Measurements from ENCODE around the gene NFYB. TPM values are rescaled to one million over a fixed set of nuclear protein-coding genes. Genes with fewer than 3 reads are reported as not detected.

The NFYB gene
- total RNA-seq, 1 experiment from 2014 or later, result 28.1 TPM

DNA sequence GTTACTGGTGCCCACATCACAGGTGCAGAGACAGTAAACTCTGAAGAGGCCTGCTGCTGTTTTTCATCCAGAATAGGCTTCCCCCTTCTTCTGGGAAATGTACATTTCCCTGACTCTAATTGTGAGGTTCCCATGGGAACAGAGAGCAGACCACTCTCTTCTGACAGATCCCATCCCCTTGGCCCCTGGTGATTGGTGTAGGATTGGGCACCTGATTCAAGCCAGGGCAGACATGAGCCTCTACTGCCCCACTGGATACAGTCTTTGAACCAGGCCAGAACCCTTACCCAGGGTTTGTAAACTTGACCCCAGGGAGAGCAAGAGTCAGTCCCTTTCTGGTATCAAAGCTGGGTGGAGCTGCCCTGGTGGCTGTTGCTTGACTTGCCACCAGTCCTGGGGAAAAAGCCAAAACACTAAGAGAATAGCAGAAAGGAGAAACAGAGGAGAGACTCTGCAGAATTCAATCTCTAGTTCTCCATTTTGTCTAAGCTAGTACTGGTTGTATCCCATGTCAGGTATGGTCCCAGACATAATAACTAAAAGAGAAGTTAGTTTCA is 14.8 kb upstream of the NFYB start:
- intact Hi-C loops (cut with micrococcal nuclease; ENCODE audit: unreplicated experiment), result no loop called here

DNA sequence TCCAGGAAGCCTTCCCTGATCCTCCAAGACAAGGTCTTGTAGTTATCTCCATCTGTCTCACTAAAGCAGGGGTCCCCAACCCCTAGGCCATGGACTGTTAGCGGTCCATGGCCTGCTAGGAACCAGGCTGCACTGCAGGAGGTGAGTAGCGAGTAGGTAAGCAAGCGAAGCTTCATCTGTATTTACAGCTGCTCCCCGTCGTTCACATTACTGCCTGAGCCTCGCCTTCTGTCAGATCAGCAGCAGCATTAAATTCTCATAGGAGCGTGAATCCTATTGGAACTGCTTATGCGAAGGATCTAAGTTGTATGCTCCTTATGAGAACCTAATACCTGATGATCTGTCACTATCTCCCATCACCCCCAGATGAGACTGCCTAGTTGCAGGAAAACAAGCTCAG is 12.4 kb upstream of the NFYB start:
- no peaks in the 10 kb centered on the region for H3K4me1 ChIP-seq (ENCODE audit: insufficient read depth, low read length, poor library complexity, severe bottlenecking)
- ChIA-PET POLR2A (ENCODE audit: low non-redundant PET) (no interaction called here), CTCF (no interaction called here)
- H3K4me3 ChIP-seq (ENCODE audit: low read depth, low read length, poor library complexity, severe bottlenecking), result no peak overlapping the region
- BruUV-seq (replicated peaks), result no TSS peak
- no peak overlapping the region for H3K27ac ChIP-seq (ENCODE audit: low read depth, low read length, poor library complexity, severe bottlenecking)
- no peaks in the 10 kb centered on the region for H3K36me3 ChIP-seq (ENCODE audit: insufficient read depth, low read length, poor library complexity, severe bottlenecking)
- H3K9me3 ChIP-seq (ENCODE audit: low read depth, low read length, poor library complexity, severe bottlenecking), result no peaks in the 10 kb centered on the region
- H3K27me3 ChIP-seq (replicated peaks; ENCODE audit: insufficient read depth, low read depth, low read length, poor library complexity), result no peaks in the 10 kb centered on the region
- DNase-seq (ENCODE audit: low spot score), result no peak
- TF ChIP-seq EZH2 (IDR thresholded peaks at IDR 0.05; ENCODE audit: borderline replicate concordance, low read depth, low read length, poor library complexity, severe bottlenecking), result no peak
- TF ChIP-seq, protein P1, sequence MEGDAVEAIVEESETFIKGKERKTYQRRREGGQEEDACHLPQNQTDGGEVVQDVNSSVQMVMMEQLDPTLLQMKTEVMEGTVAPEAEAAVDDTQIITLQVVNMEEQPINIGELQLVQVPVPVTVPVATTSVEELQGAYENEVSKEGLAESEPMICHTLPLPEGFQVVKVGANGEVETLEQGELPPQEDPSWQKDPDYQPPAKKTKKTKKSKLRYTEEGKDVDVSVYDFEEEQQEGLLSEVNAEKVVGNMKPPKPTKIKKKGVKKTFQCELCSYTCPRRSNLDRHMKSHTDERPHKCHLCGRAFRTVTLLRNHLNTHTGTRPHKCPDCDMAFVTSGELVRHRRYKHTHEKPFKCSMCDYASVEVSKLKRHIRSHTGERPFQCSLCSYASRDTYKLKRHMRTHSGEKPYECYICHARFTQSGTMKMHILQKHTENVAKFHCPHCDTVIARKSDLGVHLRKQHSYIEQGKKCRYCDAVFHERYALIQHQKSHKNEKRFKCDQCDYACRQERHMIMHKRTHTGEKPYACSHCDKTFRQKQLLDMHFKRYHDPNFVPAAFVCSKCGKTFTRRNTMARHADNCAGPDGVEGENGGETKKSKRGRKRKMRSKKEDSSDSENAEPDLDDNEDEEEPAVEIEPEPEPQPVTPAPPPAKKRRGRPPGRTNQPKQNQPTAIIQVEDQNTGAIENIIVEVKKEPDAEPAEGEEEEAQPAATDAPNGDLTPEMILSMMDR (conservative IDR thresholded peaks at IDR 0.05; ENCODE audit: low read depth, low read length), result no peak
- intact Hi-C loops (cut with micrococcal nuclease; ENCODE audit: unreplicated experiment), result no loop called here

More for the DNA sequence above, 14.8 kb upstream of the NFYB start:
- TF ChIP-seq, protein P1 (conservative IDR thresholded peaks at IDR 0.05; ENCODE audit: low read depth, low read length), result no peak
- TF ChIP-seq EZH2 (IDR thresholded peaks at IDR 0.05; ENCODE audit: borderline replicate concordance, low read depth, low read length, poor library complexity, severe bottlenecking), result no peak
- Histone ChIP-seq H3K27me3 (replicated peaks; ENCODE audit: insufficient read depth, low read depth, low read length, poor library complexity) (no peaks in the 10 kb centered on the region), H3K36me3 (ENCODE audit: insufficient read depth, low read length, poor library complexity, severe bottlenecking) (no peaks in the 10 kb centered on the region), H3K4me1 (ENCODE audit: insufficient read depth, low read length, poor library complexity, severe bottlenecking) (no peaks in the 10 kb centered on the region), H3K4me3 (ENCODE audit: low read depth, low read length, poor library complexity, severe bottlenecking) (no peak overlapping the region), H3K9me3 (ENCODE audit: low read depth, low read length, poor library complexity, severe bottlenecking) (no peaks in the 10 kb centered on the region), H3K27ac (ENCODE audit: low read depth, low read length, poor library complexity, severe bottlenecking) (no peak overlapping the region)
- BruUV-seq (replicated peaks), result no TSS peak
- CTCF ChIA-PET, result no interaction called here
- POLR2A ChIA-PET (ENCODE audit: low non-redundant PET), result interaction anchor here (0.5 kb wide), 1 partner anchor 778 kb away, joined by 3 read pairs; no protein-coding TSS in a partner anchor
- no peak for DNase-seq (ENCODE audit: low spot score)

DNA sequence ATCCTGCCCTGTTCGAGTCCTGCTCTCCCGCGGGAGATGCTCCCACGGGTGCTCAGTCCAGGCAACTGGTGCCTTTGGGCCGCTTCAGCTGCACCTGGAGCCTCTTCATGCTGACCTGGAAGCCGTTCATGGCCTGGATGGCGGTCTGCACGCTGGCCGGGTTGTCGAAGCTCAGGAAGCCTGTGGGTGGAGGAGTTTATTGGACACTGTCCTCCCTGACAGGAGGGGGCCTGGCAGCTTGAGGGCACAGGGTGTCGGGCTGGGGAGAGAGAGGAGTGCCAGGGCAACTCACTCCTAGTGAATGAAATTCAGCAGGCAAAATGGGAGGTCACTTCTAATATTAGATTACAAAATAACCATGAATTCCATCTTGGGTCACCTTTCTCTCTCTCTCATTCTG is 9.3 kb upstream of the NFYB start:
- no peaks in the 10 kb centered on the region for H3K4me1 ChIP-seq (ENCODE audit: insufficient read depth, low read length, poor library complexity, severe bottlenecking)
- no peak overlapping the region for H3K27ac ChIP-seq (ENCODE audit: low read depth, low read length, poor library complexity, severe bottlenecking)
- no peaks in the 10 kb centered on the region for H3K36me3 ChIP-seq (ENCODE audit: insufficient read depth, low read length, poor library complexity, severe bottlenecking)
- intact Hi-C loops (cut with micrococcal nuclease; ENCODE audit: unreplicated experiment), result no loop called here
- no peak for DNase-seq (ENCODE audit: low spot score)
- TF ChIP-seq, protein P1 (conservative IDR thresholded peaks at IDR 0.05; ENCODE audit: low read depth, low read length), result no peak
- TF ChIP-seq EZH2 (IDR thresholded peaks at IDR 0.05; ENCODE audit: borderline replicate concordance, low read depth, low read length, poor library complexity, severe bottlenecking), result no peak
- no TSS peak for BruUV-seq (replicated peaks)
- CTCF ChIA-PET, result no interaction called here
- no peaks in the 10 kb centered on the region for H3K27me3 ChIP-seq (replicated peaks; ENCODE audit: insufficient read depth, low read depth, low read length, poor library complexity)
- H3K4me3 ChIP-seq (ENCODE audit: low read depth, low read length, poor library complexity, severe bottlenecking), result no peak overlapping the region
- POLR2A ChIA-PET (ENCODE audit: low non-redundant PET), result no interaction called here
- no peaks in the 10 kb centered on the region for H3K9me3 ChIP-seq (ENCODE audit: low read depth, low read length, poor library complexity, severe bottlenecking)
